Measurements from ENCODE around the gene SCN1B.

- TF ChIP-seq MYC (IDR thresholded peaks at IDR 0.05; ENCODE audit: insufficient read depth, insufficient read length, insufficient replicate concordance, low read length, severe bottlenecking) (no peak), ZNF24 (IDR thresholded peaks at IDR 0.05) (no peak), EZH2 (IDR thresholded peaks at IDR 0.05; ENCODE audit: borderline replicate concordance, control insufficient read depth, low read depth, low read length) (no peak), JUND (IDR thresholded peaks at IDR 0.05; ENCODE audit: low read depth, low read length) (no peak), CEBPB (IDR thresholded peaks at IDR 0.05; ENCODE audit: borderline replicate concordance in 1 of 2, low read depth in 2 of 2, low read length in 2 of 2) (no peak), POLR2A (IDR thresholded peaks at IDR 0.05; ENCODE audit: low read depth, low read length) (no peak), EP300 (IDR thresholded peaks at IDR 0.05; ENCODE audit: borderline replicate concordance in 1 of 2, control insufficient read depth in 1 of 2, low read depth in 2 of 2, low read length in 2 of 2) (no peak), MAX (IDR thresholded peaks at IDR 0.05; ENCODE audit: low read depth, low read length) (no peak), PKNOX1 (IDR thresholded peaks at IDR 0.05) (no peak), ESRRA (IDR thresholded peaks at IDR 0.05; ENCODE audit: low read length) (no peak), YY1 (IDR thresholded peaks at IDR 0.05; ENCODE audit: low read depth, low read length) (no peak), CBX3 (IDR thresholded peaks at IDR 0.05; ENCODE audit: borderline replicate concordance, low read depth) (no peak)
- TF ChIP-seq, protein P1, sequence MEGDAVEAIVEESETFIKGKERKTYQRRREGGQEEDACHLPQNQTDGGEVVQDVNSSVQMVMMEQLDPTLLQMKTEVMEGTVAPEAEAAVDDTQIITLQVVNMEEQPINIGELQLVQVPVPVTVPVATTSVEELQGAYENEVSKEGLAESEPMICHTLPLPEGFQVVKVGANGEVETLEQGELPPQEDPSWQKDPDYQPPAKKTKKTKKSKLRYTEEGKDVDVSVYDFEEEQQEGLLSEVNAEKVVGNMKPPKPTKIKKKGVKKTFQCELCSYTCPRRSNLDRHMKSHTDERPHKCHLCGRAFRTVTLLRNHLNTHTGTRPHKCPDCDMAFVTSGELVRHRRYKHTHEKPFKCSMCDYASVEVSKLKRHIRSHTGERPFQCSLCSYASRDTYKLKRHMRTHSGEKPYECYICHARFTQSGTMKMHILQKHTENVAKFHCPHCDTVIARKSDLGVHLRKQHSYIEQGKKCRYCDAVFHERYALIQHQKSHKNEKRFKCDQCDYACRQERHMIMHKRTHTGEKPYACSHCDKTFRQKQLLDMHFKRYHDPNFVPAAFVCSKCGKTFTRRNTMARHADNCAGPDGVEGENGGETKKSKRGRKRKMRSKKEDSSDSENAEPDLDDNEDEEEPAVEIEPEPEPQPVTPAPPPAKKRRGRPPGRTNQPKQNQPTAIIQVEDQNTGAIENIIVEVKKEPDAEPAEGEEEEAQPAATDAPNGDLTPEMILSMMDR (IDR thresholded peaks at IDR 0.05 in 2 of 3, conservative IDR thresholded peaks at IDR 0.05 in 1 of 3; ENCODE audit: control insufficient read depth in 2 of 3, extremely low read depth in 1 of 3, insufficient read depth in 1 of 3, low read depth in 3 of 3, low read length in 3 of 3): no peak
- TF ChIP-seq, protein P2, sequence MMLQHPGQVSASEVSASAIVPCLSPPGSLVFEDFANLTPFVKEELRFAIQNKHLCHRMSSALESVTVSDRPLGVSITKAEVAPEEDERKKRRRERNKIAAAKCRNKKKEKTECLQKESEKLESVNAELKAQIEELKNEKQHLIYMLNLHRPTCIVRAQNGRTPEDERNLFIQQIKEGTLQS (IDR thresholded peaks at IDR 0.05; ENCODE audit: borderline replicate concordance, extremely low read depth, low read depth, low read length): no peak
Observed at GRCh38 chr19:35069696-35070095, 39.4 kb downstream of the SCN1B start.
